Umbilical cord (tissue), 2 donors: ENCODE measurements around the gene ZFYVE9. TPM values are rescaled to one million over a fixed set of nuclear protein-coding genes. Genes with fewer than 3 reads are reported as not detected.

Source experiments
- DNase-seq: peaks from one replicate; pipeline ENCODE4 v3.0.0-alpha.2; 2015; ENCODE audit warnings: low spot score
- total RNA-seq: library from RNA; depleted of rRNA; stranded (reverse); fragments of >200 nt; gene quantifications from one replicate; pipeline ENCODE4 v1.2.3, GENCODE V29; 2014; ENCODE audit warnings: low replicate concordance; ENCODE audit not compliant: insufficient read depth

Gene ZFYVE9
- total RNA-seq, 1 donor from 2014 or later = 27.9 TPM

- DNase-seq = no peak
These were observed 199.9 kb downstream of the ZFYVE9 start for GRCh38 chr1:52341655-52342260.

GRCh38 chr1:52343979-52344378 lies 202.1 kb downstream of the ZFYVE9 start:
- no peak for DNase-seq

DNA sequence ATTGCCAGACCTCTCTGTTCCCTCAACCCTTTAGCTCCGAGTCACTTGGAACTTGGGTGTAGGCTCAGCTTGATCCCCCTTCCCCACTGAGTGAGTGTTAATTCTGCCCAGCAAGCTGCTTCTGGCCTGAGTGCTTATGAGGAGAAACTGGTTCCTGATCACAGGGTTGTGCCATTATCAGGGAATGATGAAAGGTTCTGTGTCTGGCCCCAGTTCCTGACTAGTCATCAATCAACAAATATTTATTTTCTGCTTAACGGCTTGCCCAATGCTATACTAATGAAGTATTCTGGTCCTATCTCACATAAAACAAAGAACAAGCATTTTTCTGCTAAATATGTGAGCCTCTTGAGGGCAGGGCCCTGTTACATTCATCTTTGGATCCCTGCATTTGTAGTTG lies 203.4 kb downstream of the ZFYVE9 start:
- no peak for DNase-seq

DNA sequence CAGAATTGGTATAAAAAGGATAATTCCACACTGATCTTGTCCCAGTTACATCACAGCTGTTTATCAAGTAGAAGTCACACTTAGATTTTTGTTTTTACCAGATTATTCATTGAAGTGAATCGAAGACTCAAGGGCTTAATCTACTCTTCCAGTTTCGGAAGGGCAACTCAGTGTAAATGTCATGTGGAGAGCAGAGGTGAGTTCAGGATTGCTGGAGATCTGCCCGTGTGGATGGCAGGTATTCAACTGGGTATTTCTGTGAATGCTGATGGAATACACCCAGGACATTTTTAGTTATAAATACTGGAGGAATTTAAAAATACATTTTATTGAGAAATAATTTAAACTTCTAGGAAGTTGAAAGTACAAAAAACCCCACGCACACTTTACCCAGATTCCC lies 204.8 kb downstream of the ZFYVE9 start:
- no peak for DNase-seq

DNA sequence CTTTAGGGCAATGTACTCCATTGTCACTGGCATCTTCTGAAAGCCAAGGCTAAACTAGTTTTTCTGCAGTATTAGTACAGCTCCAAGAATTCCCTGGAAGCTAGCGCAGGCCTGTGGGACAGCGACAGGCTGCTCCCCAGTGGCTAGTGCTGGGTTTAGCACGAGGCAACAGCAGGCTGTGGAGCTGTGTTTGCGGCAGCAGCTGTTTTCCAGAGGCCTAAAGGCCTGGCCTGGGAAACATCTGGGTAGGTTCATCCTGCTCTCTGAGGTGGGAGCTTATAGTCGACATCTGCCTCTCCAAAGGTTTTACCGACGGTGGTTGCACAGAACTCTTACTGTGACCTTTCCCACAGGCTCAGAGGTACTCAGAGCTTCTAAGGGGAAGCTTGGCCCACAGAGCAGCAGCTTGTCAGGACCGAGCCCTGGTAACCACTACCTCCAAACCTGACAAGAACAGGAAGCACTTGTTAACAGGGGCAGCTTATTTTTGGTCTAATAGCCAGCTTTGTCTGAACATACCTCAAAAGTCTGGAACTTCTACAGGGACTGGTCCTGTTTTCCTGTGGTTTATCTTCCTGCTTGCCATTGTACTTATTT lies 206.9 kb downstream of the ZFYVE9 start:
- peak; percentile 75 for DNase-seq

DNA sequence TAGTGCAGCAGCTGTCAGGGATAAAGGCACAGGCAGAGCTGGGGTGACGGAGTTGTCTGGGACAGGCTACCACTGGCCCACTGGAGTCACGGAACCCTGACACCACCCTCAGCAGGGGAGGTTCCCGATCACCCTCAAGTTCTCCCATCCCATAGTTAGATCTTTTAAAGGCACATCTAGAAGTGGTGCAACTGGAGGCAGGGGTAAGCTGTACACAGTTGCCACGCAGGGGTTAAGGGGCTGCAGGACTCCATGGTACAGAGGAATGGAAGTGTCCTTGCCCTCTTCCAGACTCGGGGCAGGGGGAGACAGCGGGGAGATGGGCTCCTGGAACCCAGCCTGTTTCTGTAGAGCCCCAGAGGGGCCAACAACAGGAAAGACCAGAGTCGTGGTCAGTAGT lies 210.8 kb downstream of the ZFYVE9 start:
- no peak for DNase-seq

GRCh38 chr1:52355436-52355835 lies 213.5 kb downstream of the ZFYVE9 start:
- DNase-seq = no peak

GRCh38 chr1:52355847-52356505 lies 214.1 kb downstream of the ZFYVE9 start:
- DNase-seq = no peak

DNA sequence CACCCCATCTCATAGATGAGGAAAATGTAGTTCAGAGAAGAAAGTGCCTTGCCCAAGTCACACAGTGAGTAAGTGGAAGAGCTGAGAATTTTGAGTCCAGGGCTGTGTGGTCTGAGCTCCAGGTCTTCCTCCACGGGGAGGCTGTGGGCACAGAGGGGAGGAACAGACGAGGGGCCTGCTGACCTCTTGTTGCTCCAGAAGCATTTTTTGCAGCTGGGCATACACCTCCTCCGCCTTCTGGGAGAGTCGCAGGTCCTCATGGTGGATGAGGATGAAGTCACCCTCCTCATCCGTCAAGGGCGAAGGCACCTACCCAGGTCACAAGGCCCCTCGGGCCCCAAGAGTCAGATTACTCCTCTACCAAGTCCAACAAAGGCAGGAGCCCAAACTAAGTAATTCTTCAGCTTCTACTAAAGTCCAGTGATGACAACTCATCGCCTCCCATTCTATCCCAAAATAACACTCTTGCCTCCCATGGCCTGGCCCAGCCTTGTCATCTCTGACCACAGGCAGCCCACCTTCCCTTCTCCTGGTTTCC lies 215.0 kb downstream of the ZFYVE9 start:
- no peak for DNase-seq

GRCh38 chr1:52357397-52357796 lies 215.5 kb downstream of the ZFYVE9 start:
- no peak for DNase-seq

DNA sequence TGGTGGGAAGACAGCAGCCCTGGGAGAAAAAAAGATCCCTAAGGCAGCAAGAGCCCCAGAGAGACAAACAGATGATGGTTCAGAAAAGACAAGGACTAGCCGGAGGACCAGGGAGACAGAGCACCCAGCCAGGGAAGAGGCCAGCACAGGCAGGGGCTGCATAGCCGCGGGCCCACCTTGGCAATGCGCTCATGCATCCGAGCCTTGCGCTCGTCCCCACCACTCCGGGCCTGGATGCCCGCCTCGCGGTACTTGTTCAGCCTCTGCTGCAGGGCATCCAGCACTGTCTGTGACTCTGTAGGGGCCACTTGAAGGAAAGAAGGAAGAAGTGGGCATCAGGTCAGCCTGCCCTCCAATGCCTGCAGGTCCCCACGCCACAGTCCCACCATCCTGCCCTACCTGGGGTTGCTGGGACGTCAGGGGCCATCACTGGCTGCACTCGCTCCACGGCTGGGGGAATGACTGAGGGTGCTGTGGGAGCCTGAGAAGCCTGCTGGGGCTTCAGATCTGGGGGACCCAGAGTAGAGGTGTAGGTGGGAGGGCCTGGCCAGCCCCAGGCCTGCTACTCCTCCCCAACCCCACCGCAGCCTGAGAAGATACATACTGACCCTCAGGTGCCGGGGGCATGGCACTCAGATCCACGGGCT lies 217.1 kb downstream of the ZFYVE9 start:
- DNase-seq = no peak

DNA sequence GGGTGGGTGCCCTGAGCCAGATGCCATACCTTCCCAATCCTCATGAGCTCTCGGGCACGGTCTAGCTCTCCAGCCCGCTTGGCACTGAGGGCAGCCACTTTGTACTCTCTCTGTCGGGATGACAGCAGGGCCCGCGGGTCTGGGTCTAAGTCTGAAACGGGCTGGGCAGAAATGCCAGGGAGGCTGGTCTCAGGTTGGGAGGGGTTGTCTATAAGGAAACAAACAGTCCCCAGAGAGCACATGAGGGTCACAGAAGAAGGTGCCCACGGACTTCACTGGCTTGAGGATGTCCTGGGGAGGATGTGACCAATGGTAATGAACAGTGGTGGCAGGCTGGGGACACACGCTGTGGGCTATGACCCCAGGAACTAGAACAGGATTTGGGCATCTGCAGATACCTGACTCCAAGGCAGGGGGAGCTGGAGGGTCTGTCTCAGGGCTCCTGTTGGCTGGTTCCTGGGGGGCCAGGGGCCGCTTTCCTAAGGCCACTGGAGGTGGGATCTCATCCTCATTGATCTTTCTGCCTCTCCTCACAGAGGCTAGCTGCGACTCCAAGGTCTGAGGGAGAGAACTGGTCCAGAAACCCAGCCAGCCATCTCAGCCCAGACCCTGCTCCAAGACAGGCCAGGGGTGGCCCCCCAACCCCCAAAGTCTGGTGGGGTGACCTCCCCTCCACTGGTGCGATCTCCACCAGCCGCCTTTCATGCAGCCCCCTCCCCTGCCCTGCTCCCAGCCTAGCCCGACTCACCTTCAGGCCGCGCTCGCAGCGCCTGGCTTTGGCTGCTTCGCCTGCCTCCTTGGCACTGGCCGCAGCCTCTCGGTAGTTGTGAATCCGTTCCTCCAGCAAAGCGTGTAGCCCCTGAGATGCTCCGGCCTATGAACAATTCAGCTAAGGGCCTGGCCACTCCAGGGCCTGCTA lies 218.0 kb downstream of the ZFYVE9 start:
- DNase-seq = no peak

GRCh38 chr1:52360595-52360968 lies 218.7 kb downstream of the ZFYVE9 start:
- no peak for DNase-seq

GRCh38 chr1:52364235-52364839 lies 222.4 kb downstream of the ZFYVE9 start:
- DNase-seq = no peak

- DNase-seq = peak; percentile 57
These were observed 223.3 kb downstream of the ZFYVE9 start for GRCh38 chr1:52365071-52365745.

GRCh38 chr1:52365746-52366516 lies 224.0 kb downstream of the ZFYVE9 start, which contains the start of gene CC2D1B:
Gene CC2D1B, minus strand, starts transcription at chr1:52366205. Its CDS starts 1,585 bp downstream, at chr1:52364620.
- peak; percentile 98 for DNase-seq

GRCh38 chr1:52366517-52366827 lies 224.6 kb downstream of the ZFYVE9 start:
- no peak for DNase-seq

- DNase-seq = no peak
These were observed 225.4 kb downstream of the ZFYVE9 start for GRCh38 chr1:52367272-52367671.

GRCh38 chr1:52368383-52369172 lies 226.7 kb downstream of the ZFYVE9 start:
- peak; percentile 60 for DNase-seq
